Naive B cell (primary cell): ENCODE measurements around the gene C5orf46. TPM values are rescaled to one million over a fixed set of nuclear protein-coding genes. Genes with fewer than 3 reads are reported as not detected.
"Not testable (repeated sequence)": the region's sequence is repeated elsewhere in the genome, so short reads cannot be mapped to it uniquely, and the experiment has no call there.

ENCODE experiments used
- ATAC-seq, 2 donors: fragments of 150-1000 bp; cut with Tn5 transposase; 2 replicates each; pipeline ENCODE4 v1.10.0; 2021; ENCODE audit warnings: low read depth in 2 of 2, mild to moderate bottlenecking in 2 of 2, moderate library complexity in 2 of 2
- DNase-seq: peaks from one replicate; pipeline ENCODE4 v3.0.0; 2022
- H3K27ac Mint-ChIP-seq, 6 donors: one replicate each; pipeline ENCODE4 v1.8.0; 2020 to 2022; ENCODE audit warnings: mild to moderate bottlenecking in 6 of 6, mixed read lengths in 6 of 6, moderate library complexity in 5 of 6, inconsistent platforms in 2 of 6
- H3K27me3 Mint-ChIP-seq, 3 donors: one replicate each; pipeline ENCODE4 v1.8.0; 2021 to 2022; ENCODE audit warnings: mixed read lengths in 3 of 3, mild to moderate bottlenecking in 1 of 3
- H3K36me3 Mint-ChIP-seq, 2 donors: one replicate each; pipeline ENCODE4 v1.8.0; 2020 to 2022; ENCODE audit warnings: mixed read lengths in 2 of 2, inconsistent platforms in 1 of 2, mild to moderate bottlenecking in 1 of 2
- H3K4me1 Mint-ChIP-seq, 3 donors: one replicate each; pipeline ENCODE4 v1.8.0; 2020 to 2022; ENCODE audit warnings: mixed read lengths in 3 of 3, inconsistent platforms in 1 of 3, mild to moderate bottlenecking in 1 of 3, moderate library complexity in 1 of 3
- H3K4me3 Mint-ChIP-seq, 8 donors: one replicate each; pipeline ENCODE4 v1.8.0; 2020 to 2022; ENCODE audit warnings: mild to moderate bottlenecking in 8 of 8, mixed read lengths in 8 of 8, moderate library complexity in 8 of 8, inconsistent platforms in 2 of 8
- H3K9me3 Mint-ChIP-seq, 7 donors: one replicate each; pipeline ENCODE4 v1.8.0; 2020 to 2022; ENCODE audit warnings: mixed read lengths in 7 of 7, mild to moderate bottlenecking in 5 of 7, inconsistent platforms in 2 of 7, moderate library complexity in 1 of 7
- polyA plus RNA-seq, 6 donors: library from polyadenylated mRNA; unstranded; fragments of 300-500 nt; fragmentation: Illumina TruSeq; gene quantifications; one replicate each; pipeline ENCODE4 v1.2.3, GENCODE V29; 2021; ENCODE audit warnings: low read depth in 6 of 6

The C5orf46 gene
- polyA plus RNA-seq = not detected

- H3K36me3 Mint-ChIP-seq = no peaks in the 10 kb centered on the region
- H3K27me3 Mint-ChIP-seq = peaks cover 0 to 5% (median 0%) of the 10 kb centered on the region in 3 donors
- no peak within 1 kb of the TSS for H3K4me3 Mint-ChIP-seq
- DNase-seq (no peak), ATAC-seq (no peak)
- H3K27ac Mint-ChIP-seq = no peak within 1 kb of the TSS
- no peaks in the 10 kb centered on the region for H3K4me1 Mint-ChIP-seq
- peaks cover 0 to 3% (median 0%) of the 10 kb centered on the region in 7 donors for H3K9me3 Mint-ChIP-seq
Observed at GRCh38 chr5:147906326-147907095, at the start of gene C5orf46. TSS of gene C5orf46 (minus strand) at chr5:147906538. CDS start at chr5:147906501, 37 bp downstream.

- Mint-ChIP-seq H3K36me3 (no peaks in the 10 kb centered on the region), H3K27me3 (no peaks in the 10 kb centered on the region), H3K4me1 (no peaks in the 10 kb centered on the region), H3K9me3 (no peaks in the 10 kb centered on the region), H3K4me3 (no peak overlapping the region), H3K27ac (no peak overlapping the region)
- no peak for ATAC-seq
- no peak for DNase-seq
Observed at GRCh38 chr5:147954971-147955370, 48.6 kb upstream of the C5orf46 start.

- no peak for DNase-seq
Observed at GRCh38 chr5:147949711-147950573, 43.6 kb upstream of the C5orf46 start.

GRCh38 chr5:147946658-147947274 lies 40.4 kb upstream of the C5orf46 start:
- not testable (repeated sequence) for ATAC-seq, H3K27me3 Mint-ChIP-seq, H3K27ac Mint-ChIP-seq, H3K36me3 Mint-ChIP-seq, H3K4me3 Mint-ChIP-seq, H3K4me1 Mint-ChIP-seq, H3K9me3 Mint-ChIP-seq, DNase-seq

More at GRCh38 chr5:147949711-147950573, 43.6 kb upstream of the C5orf46 start:
- H3K9me3 Mint-ChIP-seq = peaks cover 0 to 2% (median 0%) of the 10 kb centered on the region in 7 donors
- ATAC-seq = no peak
- H3K27me3 Mint-ChIP-seq = no peaks in the 10 kb centered on the region
- no peaks in the 10 kb centered on the region for H3K36me3 Mint-ChIP-seq
- H3K4me1 Mint-ChIP-seq = no peaks in the 10 kb centered on the region
- no peak overlapping the region for H3K4me3 Mint-ChIP-seq
- H3K27ac Mint-ChIP-seq = no peak overlapping the region

GRCh38 chr5:147939431-147940114 lies 33.2 kb upstream of the C5orf46 start:
- H3K36me3 Mint-ChIP-seq = no peaks in the 10 kb centered on the region
- H3K27ac Mint-ChIP-seq = no peak overlapping the region
- peaks cover 0 to 5% (median 3%) of the 10 kb centered on the region in 3 donors for H3K27me3 Mint-ChIP-seq
- H3K9me3 Mint-ChIP-seq = peaks cover 0 to 4% (median 0%) of the 10 kb centered on the region in 7 donors
- no peaks in the 10 kb centered on the region for H3K4me1 Mint-ChIP-seq
- no peak overlapping the region for H3K4me3 Mint-ChIP-seq
- ATAC-seq (no peak), DNase-seq (no peak)

GRCh38 chr5:147935032-147935431 lies 28.7 kb upstream of the C5orf46 start:
- no peak overlapping the region for H3K4me3 Mint-ChIP-seq
- H3K9me3 Mint-ChIP-seq = peaks cover 0 to 4% (median 0%) of the 10 kb centered on the region in 7 donors

GRCh38 chr5:147930769-147931168 lies 24.4 kb upstream of the C5orf46 start:
- no peaks in the 10 kb centered on the region for H3K4me1 Mint-ChIP-seq
- no peak overlapping the region for H3K4me3 Mint-ChIP-seq
- H3K27me3 Mint-ChIP-seq = peaks cover 0 to 5% (median 0%) of the 10 kb centered on the region in 3 donors
- peaks cover 0 to 2% (median 0%) of the 10 kb centered on the region in 7 donors for H3K9me3 Mint-ChIP-seq
- ATAC-seq (peak in 1 of 2 donors; percentile 54), DNase-seq (no peak)
- H3K36me3 Mint-ChIP-seq = no peaks in the 10 kb centered on the region
- H3K27ac Mint-ChIP-seq = no peak overlapping the region

More at GRCh38 chr5:147935032-147935431, 28.7 kb upstream of the C5orf46 start:
- ATAC-seq (no peak), DNase-seq (no peak)
- Mint-ChIP-seq H3K36me3 (no peaks in the 10 kb centered on the region), H3K27ac (no peak overlapping the region), H3K27me3 (peaks cover 0 to 5% (median 3%) of the 10 kb centered on the region in 3 donors), H3K4me1 (no peaks in the 10 kb centered on the region)

GRCh38 chr5:147927901-147928300 lies 21.6 kb upstream of the C5orf46 start:
- no peak for ATAC-seq
- H3K4me3 Mint-ChIP-seq = no peak overlapping the region

GRCh38 chr5:147925020-147925419 lies 18.7 kb upstream of the C5orf46 start:
- DNase-seq (no peak), ATAC-seq (no peak)
- Mint-ChIP-seq H3K9me3 (no peaks in the 10 kb centered on the region), H3K27ac (no peak overlapping the region), H3K36me3 (no peaks in the 10 kb centered on the region), H3K4me1 (no peaks in the 10 kb centered on the region), H3K27me3 (peaks cover 0 to 5% (median 0%) of the 10 kb centered on the region in 3 donors), H3K4me3 (no peak overlapping the region)

More at GRCh38 chr5:147927901-147928300, 21.6 kb upstream of the C5orf46 start:
- no peak for DNase-seq
- peaks cover 0 to 5% (median 0%) of the 10 kb centered on the region in 3 donors for H3K27me3 Mint-ChIP-seq
- H3K4me1 Mint-ChIP-seq = no peaks in the 10 kb centered on the region
- no peaks in the 10 kb centered on the region for H3K36me3 Mint-ChIP-seq
- H3K9me3 Mint-ChIP-seq = peaks cover 0 to 2% (median 0%) of the 10 kb centered on the region in 7 donors
- no peak overlapping the region for H3K27ac Mint-ChIP-seq

GRCh38 chr5:147921136-147921535 lies 14.8 kb upstream of the C5orf46 start:
- ATAC-seq = no peak
- H3K27me3 Mint-ChIP-seq = no peaks in the 10 kb centered on the region
- H3K9me3 Mint-ChIP-seq = peaks cover 0 to 2% (median 0%) of the 10 kb centered on the region in 7 donors
- no peak for DNase-seq
- no peaks in the 10 kb centered on the region for H3K4me1 Mint-ChIP-seq
- no peak overlapping the region for H3K27ac Mint-ChIP-seq
- H3K36me3 Mint-ChIP-seq = no peaks in the 10 kb centered on the region
- no peak overlapping the region for H3K4me3 Mint-ChIP-seq

- no peaks in the 10 kb centered on the region for H3K27me3 Mint-ChIP-seq
- H3K27ac Mint-ChIP-seq = no peak overlapping the region
- DNase-seq = no peak
- ATAC-seq = no peak
- no peak overlapping the region for H3K4me3 Mint-ChIP-seq
- peaks cover 0 to 2% (median 0%) of the 10 kb centered on the region in 7 donors for H3K9me3 Mint-ChIP-seq
- H3K4me1 Mint-ChIP-seq = no peaks in the 10 kb centered on the region
- no peaks in the 10 kb centered on the region for H3K36me3 Mint-ChIP-seq
Observed at GRCh38 chr5:147920420-147921030, 14.2 kb upstream of the C5orf46 start.

- H3K4me1 Mint-ChIP-seq = no peaks in the 10 kb centered on the region
- no peaks in the 10 kb centered on the region for H3K27me3 Mint-ChIP-seq
- no peak overlapping the region for H3K4me3 Mint-ChIP-seq
- DNase-seq (no peak), ATAC-seq (no peak)
- H3K27ac Mint-ChIP-seq = no peak overlapping the region
- no peaks in the 10 kb centered on the region for H3K36me3 Mint-ChIP-seq
- H3K9me3 Mint-ChIP-seq = peaks cover 0 to 2% (median 0%) of the 10 kb centered on the region in 7 donors
Observed at GRCh38 chr5:147918899-147919298, 12.6 kb upstream of the C5orf46 start.
